UCSD-AML1 (cell line): ENCODE measurements around the gene COL4A5.
"Not testable (repeated sequence)": the region's sequence is repeated elsewhere in the genome, so short reads cannot be mapped to it uniquely, and the experiment has no call there.

Experiments
- DNase-seq: peaks from one replicate; lab custom pipeline; 2025; ENCODE audit not compliant: unreplicated experiment; lab: John Stamatoyannopoulos, UW

The COL4A5 gene

DNA sequence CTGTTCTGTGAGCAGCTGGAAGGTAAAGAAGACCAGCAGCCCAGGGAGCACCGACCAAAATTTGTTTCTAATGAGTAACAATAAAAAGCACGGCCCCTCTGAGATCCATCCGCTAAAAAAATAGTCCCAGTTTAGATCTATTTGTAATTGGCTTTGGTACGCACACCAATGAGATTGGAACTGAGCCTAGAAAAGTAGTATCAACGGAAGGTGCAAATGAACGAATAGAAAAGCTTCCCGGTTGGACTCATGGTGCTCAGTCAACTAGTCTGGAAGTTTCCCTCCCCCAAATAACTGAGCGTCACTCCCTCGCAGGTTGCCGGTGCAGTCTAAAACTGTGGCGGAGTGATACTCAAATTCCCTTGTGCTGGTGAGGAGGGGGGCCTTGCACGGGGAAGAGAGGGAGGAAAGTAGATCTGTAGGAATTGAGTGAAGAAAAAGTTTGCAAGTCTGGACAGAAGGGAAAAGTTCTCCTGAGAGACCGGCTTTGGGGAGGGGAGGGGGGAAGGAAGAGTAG lies at the start of gene COL4A5:
TSS of gene COL4A5 (plus strand) at position 413 of the 517 bp plus-strand sequence. CDS start 288 bp downstream, outside the sequence.
- no peak for DNase-seq

DNA sequence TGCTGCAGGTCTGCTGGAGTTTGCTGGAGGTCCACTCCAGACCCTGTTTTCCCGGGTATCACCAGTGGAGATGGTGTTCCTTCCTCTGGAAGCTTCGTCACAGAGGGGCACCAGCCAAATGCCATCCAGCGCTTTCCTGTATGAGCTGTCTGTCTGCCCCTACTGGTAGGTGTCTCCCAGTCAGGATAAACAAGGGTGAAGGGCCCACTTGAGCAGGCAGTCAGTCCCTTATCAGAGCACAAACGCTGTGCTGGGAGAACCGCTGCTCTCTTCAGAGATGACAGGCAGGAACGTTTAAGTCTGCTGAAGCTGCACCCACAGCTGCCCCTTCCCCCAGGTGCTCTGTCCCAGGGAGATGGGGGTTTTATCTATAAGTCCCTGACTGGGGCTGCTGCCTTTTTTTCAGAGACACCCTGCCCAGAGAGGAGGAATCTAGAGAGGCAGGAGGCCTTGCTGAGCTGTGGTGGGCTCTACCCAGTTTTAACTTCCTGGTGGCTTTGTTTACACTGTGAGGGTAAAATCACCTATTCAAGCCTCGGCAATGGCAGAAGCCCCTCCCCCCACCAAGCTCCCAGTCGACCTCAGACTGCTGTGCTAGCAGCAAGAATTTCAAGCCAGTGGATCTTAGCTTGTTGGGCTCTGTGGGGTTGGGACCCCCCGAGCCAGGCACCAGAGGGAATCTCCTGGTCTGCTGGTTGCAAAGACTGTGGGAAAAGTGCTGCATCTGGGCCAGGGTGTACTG lies 48.5 kb upstream of the COL4A5 start:
- not testable (repeated sequence) for DNase-seq

DNA sequence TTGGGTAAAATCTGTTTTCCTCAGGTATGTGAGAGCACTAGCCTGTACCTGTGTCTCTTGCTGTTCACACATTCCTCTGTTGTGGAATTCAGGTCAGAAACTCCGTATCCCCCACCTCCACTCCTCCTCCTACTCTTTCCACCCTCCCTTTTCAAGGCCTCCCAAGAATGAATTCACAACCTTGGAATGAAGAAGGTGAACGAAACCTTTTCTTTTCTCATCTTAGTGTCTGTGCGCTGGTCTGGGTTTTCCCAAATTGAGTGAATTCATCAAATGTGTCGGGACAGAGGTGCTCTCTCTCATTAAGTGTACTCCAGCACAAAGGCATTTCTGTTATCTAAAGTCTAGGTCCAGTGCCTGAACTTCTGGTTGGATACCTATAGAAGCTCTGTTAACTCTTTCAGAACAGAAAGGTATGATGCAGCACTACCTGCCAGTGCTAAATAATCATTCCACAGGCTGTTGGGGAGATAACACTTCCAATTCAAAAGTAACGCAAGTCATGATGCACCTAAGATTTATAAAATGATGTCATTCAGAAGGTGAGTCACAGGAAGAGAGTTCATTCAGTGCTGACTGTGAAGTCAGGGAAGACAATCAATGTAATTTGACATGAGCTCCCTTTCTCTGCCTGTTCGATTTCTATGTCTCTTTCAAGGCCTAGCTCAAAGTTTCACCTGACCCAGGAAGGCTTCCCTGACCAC lies 43.3 kb upstream of the COL4A5 start:
- DNase-seq: no peak

DNA sequence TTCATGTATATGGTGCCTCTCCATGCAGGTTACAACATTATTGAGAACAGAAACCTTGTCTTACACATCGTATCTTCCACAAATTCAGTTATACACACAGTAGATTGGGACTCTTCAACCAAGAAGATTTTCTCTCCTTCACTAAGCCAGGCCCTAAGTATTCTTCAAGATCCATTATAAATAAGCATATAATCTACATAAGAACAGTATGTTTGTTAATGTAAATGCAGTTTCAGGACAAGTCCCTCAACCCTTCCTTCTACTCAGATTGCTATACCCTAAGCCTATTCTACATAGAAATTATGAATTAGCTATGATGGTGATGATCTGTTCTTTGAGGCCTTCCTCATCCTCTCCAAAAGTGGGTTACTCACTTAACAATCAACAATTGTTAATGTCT lies 42.7 kb upstream of the COL4A5 start:
- DNase-seq: no peak

DNA sequence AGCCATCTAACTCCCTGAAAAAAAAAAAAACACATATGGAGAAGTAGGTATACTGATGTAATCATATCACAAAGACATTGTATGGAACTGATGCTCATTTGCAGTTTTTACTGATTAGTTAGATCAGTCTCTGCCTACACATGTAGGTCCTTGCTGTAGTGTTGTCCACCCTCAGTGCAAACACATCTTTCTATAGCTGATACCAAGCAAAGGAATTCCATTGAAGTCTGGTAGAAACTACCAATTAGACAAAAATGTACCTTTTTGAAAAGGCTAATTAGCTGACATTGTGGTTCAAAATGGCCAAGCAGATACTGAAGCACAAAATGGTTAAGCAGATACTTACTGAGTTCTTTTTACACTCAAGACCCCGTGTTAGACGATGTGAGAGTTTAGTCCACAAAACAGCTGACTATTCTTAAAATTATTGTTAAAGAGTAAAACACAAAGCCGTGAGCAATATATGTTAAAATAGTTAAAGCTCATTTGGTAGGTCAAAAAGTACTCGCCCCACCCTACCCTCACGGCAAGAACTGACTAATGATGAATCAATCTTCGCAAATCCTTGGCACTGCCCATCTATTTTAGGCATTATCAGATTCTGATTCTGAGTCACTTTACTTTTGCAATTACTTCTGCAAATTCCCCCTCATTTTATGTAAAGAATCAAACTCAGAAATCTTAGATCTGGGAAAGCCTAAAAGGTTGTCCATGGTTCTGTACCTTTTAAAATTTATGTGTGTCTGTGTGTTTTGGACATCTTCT lies 41.8 kb upstream of the COL4A5 start:
- DNase-seq: no peak

DNA sequence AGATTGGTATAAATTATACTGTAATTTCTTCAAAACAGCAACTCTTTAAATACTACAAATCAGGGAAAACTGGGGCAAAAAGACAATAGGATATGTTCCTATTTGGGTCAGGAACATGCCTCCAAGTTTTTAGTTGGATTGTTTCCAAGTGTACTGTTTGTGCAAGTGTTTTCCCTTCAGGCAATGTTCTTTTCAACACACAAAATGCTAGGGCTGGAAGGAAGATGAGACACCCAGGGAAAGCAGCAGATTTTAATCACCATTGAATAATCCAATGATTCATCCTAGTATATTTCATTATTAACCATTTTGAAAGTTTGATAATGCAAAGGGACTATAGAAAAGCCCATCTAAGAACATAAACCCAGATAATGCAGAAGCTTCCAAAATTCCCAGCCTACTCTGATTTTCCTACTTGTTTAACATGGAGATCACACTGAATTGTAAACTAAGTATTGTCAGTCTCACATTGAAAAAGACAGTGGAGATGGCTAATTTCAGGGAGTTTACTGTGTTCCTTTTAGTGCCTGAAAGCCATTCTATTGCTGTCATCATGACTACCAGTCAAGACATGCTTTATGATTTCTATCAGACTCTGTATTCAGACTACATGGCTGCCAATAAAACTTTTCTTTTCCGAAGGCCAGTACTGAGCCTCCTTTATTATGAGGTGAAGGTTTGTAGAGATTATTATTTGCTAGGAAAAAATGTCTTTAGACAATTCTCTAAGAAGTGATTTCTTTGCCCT lies 40.0 kb upstream of the COL4A5 start:
- no peak for DNase-seq

DNA sequence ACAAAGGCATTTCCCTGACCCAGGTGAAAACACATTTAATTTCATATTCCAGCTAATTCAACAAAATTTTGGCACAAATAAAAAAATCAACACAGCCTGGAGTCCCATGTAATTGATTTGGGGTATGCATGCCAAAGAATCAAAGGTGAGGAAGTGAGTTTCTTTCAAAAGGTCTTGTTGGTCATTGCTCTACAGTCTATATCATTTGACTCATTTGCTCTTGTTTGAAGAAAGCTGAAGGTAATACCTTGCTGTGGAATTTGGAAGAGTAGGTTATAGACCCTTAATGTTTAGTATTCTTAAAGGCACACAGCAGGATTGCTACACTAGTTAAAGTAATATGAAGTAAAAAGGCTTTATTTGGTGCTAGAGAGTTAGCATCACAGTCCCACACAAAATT lies 26.9 kb upstream of the COL4A5 start:
- DNase-seq: no peak

DNA sequence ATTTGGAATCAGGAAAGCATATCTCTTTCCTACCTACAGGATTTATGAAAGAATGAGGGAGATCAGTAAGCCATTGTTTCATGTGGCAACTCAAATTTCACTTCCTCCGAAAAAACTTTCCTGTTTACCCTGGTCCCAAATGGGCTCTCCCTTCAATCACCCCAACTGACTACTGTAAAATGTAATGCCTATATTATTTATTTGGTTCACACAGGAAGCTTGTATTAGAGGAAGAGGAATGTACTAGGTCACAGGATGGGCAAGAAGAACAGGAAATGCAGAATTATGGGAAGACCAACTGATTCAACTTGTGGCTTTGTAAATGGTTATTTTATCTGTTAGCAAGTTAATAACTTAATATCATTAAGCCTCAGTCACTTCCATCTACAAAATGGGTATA lies 24.5 kb upstream of the COL4A5 start:
- DNase-seq: no peak

DNA sequence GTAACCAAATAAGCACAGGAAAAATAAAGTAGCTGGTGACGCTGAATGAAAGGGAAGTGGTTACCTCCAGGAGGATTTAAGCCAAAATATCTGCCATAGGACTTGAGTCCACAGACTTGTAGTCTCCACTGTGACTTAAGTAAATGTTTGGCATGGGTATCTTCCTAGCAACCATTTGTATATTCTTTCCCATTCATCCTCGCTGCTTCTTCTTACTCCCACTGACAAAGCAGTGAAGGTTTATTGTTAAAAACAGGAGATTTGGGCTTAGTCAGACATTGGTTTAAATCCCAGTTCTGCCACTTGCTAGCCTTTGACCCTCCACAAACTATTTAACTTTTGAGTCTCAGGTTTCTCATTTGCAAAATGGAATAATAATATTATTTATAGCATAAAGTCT lies 23.7 kb upstream of the COL4A5 start:
- no peak for DNase-seq

DNA sequence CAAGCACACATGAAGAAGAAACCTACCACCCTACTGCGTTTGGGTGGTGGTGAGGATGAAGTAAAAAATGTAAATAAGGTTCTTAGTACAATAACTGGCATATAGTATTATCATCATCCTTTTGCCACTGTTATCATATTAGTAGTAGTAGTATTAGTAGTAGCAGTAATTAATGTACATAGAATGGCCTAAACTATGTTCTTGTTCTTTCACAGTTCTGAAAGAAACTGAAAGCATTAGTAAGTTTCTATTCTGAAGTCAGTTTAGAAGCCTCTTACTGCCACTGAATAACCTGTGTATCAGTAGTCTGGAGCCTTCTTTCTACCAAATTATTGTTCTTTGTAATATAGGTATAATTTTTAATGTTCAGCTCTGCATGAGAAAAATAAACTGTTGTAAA lies 22.4 kb upstream of the COL4A5 start:
- DNase-seq: no peak

DNA sequence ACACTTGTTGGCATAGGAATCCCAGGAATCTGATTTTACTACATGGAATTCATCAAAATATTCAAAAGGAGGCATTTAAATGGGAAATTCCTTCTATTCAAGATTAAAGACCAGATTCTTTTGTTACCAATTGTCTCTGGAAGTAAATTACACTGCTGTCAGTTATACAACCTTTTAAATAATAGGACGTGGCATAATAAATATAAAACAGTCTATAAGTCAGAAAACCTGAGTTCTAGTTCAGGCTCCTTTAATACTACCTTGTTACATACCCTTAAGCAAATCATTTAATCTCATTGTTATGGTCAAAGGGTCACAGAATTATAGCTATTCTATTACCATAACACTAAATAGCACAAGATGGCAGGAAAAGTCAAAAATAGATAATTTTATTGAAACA lies 20.2 kb upstream of the COL4A5 start:
- no peak for DNase-seq

DNA sequence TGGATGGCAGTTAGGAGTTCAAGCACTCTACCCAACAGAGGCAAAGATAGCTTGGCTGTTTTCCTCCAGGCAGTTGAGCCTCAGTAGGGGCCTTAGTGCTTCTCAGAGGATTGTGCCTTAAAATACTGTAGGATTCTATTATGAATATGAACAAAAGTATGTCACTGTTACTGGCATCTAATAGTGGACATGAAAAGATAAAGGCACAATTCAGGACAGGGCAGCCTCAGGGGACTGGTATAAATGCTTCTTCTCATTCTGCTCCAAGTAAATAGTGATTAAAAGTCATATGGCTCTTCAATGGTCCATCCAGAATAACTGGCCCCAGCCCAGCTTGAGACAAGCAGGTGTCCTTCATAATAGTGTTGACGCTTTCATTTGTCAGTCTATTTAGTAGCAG lies 19.2 kb upstream of the COL4A5 start:
- DNase-seq: no peak

DNA sequence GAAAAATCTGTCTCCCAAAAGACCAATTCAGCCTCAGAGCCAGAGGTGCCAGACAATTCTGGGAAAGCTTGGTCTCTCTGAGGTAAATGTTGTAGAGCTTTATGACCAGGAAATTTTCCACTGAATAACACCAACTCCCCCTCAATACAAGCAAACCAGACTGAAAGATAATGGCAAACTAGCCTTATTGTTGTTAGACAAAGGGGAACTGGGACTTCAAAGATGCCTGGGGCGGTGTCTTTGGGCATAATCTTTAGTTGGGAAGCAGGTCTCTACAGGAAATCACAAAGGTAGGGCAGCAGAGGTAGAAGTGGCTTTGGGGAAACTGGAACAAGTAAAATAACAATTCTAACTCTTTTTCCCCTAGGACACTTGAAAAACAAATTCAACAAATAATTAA lies 13.4 kb upstream of the COL4A5 start:
- no peak for DNase-seq

DNA sequence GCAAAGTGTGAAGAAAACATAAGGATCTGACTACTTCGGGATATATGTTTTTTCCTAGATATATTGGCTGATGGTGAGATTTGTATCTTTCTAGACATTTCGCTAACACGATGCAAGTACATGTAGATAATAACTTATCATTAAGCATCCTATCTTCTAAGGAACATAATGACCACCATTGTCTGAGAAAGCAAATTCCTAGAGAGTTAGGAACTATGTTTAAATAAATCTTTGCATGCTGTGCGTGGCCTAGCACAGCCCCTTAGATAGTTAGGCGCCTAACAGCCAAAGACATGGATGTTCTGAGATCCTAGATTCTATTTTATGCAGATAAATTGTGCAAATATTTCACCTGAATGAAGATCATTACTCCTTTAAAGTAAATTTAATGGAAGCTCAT lies 4.4 kb upstream of the COL4A5 start:
- DNase-seq: no peak

DNA sequence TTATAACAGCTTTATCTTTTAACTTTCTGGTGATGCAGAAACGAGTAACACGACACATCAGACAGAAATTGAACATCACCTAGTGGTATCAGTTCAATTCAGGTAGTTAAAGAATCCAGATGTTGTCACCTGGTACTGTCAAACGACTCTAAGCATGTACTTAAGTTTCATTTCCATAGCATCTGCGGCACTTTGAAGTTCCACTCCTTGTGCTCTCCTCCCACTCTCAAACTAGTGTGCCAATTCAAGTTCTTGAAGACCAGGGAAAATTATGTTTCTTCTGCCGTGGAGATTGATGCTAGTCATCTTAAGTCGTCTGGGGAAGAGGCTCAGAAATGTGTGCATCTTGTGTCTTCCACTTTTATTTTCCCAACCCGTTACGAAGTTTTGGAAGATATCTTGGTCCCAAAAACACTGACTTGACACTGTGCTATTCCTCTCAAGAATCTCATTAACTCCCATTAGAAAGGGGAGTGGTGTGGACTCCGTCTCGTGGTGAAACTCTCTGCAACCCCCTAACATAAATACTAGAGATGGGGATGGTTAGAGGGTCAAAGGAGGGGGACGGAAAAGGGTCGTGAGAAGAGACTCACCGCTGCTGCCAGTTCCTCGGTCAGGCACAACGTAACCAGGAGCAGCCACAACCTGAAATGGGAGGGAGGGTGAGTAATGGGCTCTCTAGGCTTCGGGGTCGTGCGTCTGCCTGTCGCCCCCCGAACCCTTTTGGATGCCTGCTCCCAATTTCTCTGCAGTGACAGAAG lies 2.1 kb upstream of the COL4A5 start:
- no peak for DNase-seq

DNA sequence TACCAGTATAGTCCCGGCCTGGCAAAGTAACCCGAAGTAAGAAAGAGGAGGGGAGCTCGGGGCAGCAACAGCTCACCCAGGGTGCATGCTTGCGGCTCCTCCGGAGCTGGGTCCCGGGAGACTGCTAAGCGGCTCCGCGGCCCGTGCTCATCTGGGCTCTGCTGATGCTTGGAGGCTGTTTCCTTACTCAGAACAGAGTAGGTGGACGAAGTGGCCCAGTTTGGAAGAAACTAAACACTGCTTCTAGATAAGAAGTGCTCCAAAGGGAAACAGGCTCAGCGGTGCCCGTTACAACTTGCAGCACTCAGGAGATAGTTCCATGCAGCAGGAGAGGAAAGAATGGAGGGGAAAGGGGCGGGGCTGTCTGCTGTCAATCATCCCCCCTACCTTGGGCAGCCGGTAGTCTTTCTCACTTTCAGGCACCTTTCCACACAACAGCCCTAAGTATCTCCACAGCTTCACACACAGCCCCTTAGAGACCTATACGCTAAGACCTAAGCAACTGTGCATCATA lies 1.5 kb upstream of the COL4A5 start, which contains the start of gene COL4A6:
TSS of gene COL4A6 (minus strand) at position 313 of the 514 bp plus-strand sequence. CDS start at position 87, 226 bp downstream.
- DNase-seq: no peak

DNA sequence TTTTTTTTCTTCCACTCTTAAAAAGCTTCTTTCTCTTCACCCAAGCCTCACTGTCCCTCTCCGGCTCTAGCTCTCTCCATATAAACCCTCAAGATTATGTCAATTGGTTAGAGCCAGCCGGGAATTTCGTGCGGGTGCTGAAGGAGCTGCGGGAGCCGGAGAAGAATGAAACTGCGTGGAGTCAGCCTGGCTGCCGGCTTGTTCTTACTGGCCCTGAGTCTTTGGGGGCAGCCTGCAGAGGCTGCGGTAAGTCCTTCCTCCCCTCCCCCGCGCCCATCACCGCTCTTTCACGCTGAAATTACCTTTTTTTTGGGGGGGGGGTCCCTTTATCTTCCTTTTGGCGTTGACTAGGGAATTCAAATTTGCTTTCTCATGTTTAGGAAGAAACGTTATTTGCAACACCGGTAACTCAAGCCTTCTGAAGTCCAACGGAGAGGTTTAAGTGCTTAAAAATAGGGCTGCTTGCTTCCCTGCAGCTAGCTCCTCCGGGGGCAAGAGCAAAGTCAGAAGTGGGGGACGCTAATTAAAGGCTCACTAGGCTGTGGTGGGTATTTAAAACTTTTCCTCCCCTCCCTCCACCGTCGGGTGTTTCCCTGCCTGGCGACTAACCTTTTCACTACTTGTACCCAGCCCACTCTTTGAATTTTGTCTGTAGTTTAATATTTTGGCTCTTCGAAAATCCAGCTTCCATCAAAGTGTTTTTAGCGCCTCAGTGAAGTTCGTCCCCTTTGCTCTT lies 491 bp downstream of the COL4A5 start:
- DNase-seq: no peak

DNA sequence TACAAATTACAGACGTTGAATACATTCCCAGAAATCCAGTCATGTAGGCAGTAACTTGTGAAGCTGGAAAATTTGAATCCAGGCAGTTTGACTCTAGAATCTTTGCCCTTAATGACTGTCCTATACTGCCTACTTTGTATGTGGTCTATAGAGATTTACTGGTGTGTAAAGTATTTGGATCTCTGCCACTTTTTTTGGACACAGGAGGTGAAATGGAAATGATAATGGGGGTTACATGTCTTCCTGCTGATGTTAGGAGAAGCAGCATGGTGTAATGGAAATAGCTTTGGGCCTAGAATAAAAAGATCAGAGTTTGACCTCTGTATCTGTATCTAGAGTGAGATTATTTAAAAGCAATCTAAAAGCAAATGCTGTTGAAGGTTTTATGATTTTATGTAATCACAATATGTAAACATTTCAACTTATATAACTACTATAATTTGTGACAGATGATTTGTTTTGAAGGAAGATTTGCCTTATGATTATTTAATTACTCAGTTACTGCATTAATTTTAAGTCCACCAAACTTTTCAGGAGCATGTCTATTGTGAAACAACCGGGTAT lies 3.3 kb downstream of the COL4A5 start:
- no peak for DNase-seq

DNA sequence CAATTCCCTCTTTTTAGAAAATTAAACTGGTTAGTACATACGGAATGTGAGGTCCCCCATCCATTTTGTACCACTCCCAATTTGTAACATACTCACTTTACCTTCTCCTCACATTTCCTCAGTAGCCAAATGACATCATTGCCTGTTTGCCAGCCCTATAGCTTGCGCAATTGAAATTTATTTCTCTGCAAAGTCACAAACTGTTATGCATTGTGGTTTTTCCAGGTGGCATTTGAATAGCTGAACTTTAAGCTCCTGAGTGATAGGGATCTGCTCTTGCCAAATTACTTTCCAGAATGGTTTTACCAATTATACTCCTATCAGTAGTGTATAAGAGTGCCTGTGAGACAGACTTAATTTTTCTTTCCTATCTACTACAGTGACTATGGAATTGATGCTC lies 7.7 kb downstream of the COL4A5 start:
- DNase-seq: no peak
